Type B pancreatic cell (in vitro differentiated cells): ENCODE results near the gene CCDC57. TPM values are rescaled to one million over a fixed set of nuclear protein-coding genes. Genes with fewer than 3 reads are reported as not detected.

Experiments
- DNase-seq: peaks from one replicate; pipeline ENCODE4 v3.0.0; 2021; ENCODE audit warnings: mixed read lengths; ENCODE audit not compliant: unreplicated experiment; ENCODE audit errors: extremely low spot score
- H3K27ac Mint-ChIP-seq: 2 replicates; pipeline ENCODE4 v1.8.0; 2021; ENCODE audit warnings: mild to moderate bottlenecking, mixed read lengths
- H3K27me3 Mint-ChIP-seq: 2 replicates; pipeline ENCODE4 v1.8.0; 2021; ENCODE audit warnings: mixed read lengths
- H3K36me3 Mint-ChIP-seq: 2 replicates; pipeline ENCODE4 v1.8.0; 2021; ENCODE audit warnings: mixed read lengths
- H3K4me1 Mint-ChIP-seq: one replicate; pipeline ENCODE4 v1.8.0; 2021; ENCODE audit warnings: mixed read lengths; ENCODE audit not compliant: unreplicated experiment
- H3K4me3 Mint-ChIP-seq: 2 replicates; pipeline ENCODE4 v1.8.0; 2021; ENCODE audit warnings: mild to moderate bottlenecking, mixed read lengths
- H3K9me3 Mint-ChIP-seq: 2 replicates; pipeline ENCODE4 v1.8.0; 2021; ENCODE audit warnings: mixed read lengths
- CTCF ChIP-seq: fragments of 200-600 bp; sonication (generic); conservative IDR thresholded peaks from 2 replicates; pipeline ENCODE4 v1.5.0; 2021; ENCODE audit warnings: antibody characterized with exemption, mild to moderate bottlenecking
- total RNA-seq: library from RNA; stranded (reverse); gene quantifications from 2 replicates; pipeline ENCODE4 v1.2.1, GENCODE V29; 2021; ENCODE audit warnings: low replicate concordance

Gene CCDC57
- total RNA-seq, 1 donor from 2014 or later: 58.7 TPM

GRCh38 chr17:82078433-82078832, 134.2 kb downstream of the CCDC57 start:
- no peak overlapping the region for H3K27ac Mint-ChIP-seq
- H3K27me3 Mint-ChIP-seq: peaks cover 9% of the 10 kb centered on the region

GRCh38 chr17:82077617-82078358, 134.9 kb downstream of the CCDC57 start:
- peaks cover 11% of the 10 kb centered on the region for H3K27me3 Mint-ChIP-seq
- no peak overlapping the region for H3K27ac Mint-ChIP-seq
- no peaks in the 10 kb centered on the region for H3K36me3 Mint-ChIP-seq
- TF ChIP-seq CTCF: no peak
- no peak for DNase-seq
- H3K4me1 Mint-ChIP-seq: no peaks in the 10 kb centered on the region
- no peak overlapping the region for H3K4me3 Mint-ChIP-seq
- H3K9me3 Mint-ChIP-seq: no peaks in the 10 kb centered on the region

More at GRCh38 chr17:82078433-82078832, 134.2 kb downstream of the CCDC57 start:
- Mint-ChIP-seq H3K4me1 (no peaks in the 10 kb centered on the region), H3K4me3 (no peak overlapping the region), H3K36me3 (no peaks in the 10 kb centered on the region), H3K9me3 (no peaks in the 10 kb centered on the region)
- TF ChIP-seq CTCF: no peak
- DNase-seq: no peak

GRCh38 chr17:82076785-82077591, 135.7 kb downstream of the CCDC57 start:
- Mint-ChIP-seq H3K36me3 (no peaks in the 10 kb centered on the region), H3K27me3 (peaks cover 15% of the 10 kb centered on the region), H3K4me1 (no peaks in the 10 kb centered on the region), H3K9me3 (no peaks in the 10 kb centered on the region), H3K27ac (peak overlapping the region; percentile 43), H3K4me3 (no peak overlapping the region)
- TF ChIP-seq CTCF: no peak
- DNase-seq: no peak

GRCh38 chr17:82076018-82076784, 136.4 kb downstream of the CCDC57 start:
- peak overlapping the region; percentile 43 for H3K27ac Mint-ChIP-seq
- TF ChIP-seq CTCF: no peak
- no peaks in the 10 kb centered on the region for H3K36me3 Mint-ChIP-seq
- H3K27me3 Mint-ChIP-seq: peaks cover 15% of the 10 kb centered on the region
- no peaks in the 10 kb centered on the region for H3K9me3 Mint-ChIP-seq
- DNase-seq: no peak
- H3K4me1 Mint-ChIP-seq: no peaks in the 10 kb centered on the region
- H3K4me3 Mint-ChIP-seq: no peak overlapping the region

GRCh38 chr17:82073446-82073845, 139.2 kb downstream of the CCDC57 start:
- no peak for TF ChIP-seq CTCF
- no peak overlapping the region for H3K4me3 Mint-ChIP-seq
- no peaks in the 10 kb centered on the region for H3K4me1 Mint-ChIP-seq
- H3K36me3 Mint-ChIP-seq: no peaks in the 10 kb centered on the region
- peaks cover 15% of the 10 kb centered on the region for H3K27me3 Mint-ChIP-seq
- H3K27ac Mint-ChIP-seq: peak overlapping the region; percentile 61
- DNase-seq: no peak
- no peaks in the 10 kb centered on the region for H3K9me3 Mint-ChIP-seq
